ENCODE results near the gene PXMP4.
A peak's percentile ranks its signal among the peaks of the same experiment; 100 is the strongest.

The PXMP4 gene

DNA sequence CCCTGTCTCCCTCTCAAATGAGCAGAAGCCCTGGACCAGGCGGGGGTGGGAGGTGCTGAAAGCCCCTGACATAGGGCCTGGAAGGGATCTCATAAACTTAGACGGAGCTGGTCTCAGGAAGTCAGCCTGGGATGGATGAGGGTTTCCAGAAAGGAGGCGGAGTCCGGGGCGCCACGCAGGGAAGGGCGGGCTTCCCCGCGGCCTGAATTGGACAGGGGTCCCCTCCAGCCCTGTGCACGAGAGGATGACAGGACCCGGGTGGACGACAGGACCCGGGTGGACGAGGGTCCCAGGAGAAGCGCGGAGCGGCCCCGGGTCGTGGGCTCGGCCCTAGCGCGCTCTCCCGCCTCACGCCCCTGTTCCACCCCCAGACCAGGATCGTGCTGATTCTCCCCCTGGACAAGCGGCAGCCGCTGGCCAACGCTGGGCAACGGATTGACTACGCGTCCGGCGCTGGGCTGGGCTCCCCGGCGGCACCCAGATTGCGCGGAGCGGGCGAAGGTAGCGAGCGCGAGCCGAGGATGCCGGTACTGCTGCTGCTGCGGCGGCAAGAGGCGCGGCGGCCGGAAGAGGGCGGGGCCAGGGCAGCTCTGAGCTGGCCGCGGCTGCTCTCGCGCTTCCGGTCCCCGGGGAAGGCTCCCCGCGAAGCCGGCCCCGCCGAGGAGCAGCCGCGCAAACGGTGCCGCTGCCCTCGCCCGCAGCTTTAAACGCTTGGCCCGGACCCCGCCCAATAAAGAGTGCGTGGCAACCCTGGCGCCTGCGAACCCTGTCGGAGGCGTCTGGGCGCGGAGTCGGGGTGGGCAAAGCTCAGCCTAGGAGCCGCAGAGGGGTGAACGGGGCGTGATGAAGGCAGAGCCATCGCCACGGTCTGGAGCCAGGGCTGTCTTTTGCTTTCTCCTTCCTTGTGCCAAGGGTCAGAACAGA, 56.7 kb downstream of the PXMP4 start:
- peak overlapping the region; percentile 99 for H3K23ac ChIP-seq (ENCODE audit: low read depth, low read length, poor library complexity)
- H3K79me1 ChIP-seq (ENCODE audit: low read depth, low read length): no peaks in the 10 kb centered on the region
- peak overlapping the region; percentile 74 for H3K27ac ChIP-seq (replicated peaks; ENCODE audit: low read length)
- peak overlapping the region; percentile 91 for H2BK5ac ChIP-seq (ENCODE audit: low read length)
- peak overlapping the region; percentile 56 to 96 for H3K4me3 ChIP-seq (ENCODE audit: low read length in 2 of 2)
- peak overlapping the region; percentile 85 for H2AFZ ChIP-seq (ENCODE audit: low read length)
- peak overlapping the region; percentile 4 for H2AK5ac ChIP-seq (ENCODE audit: low read depth, low read length)
- H3K4me2 ChIP-seq (ENCODE audit: insufficient read depth, low read length, poor library complexity, severe bottlenecking): peak overlapping the region; percentile 86
- H3K9ac ChIP-seq (ENCODE audit: low read depth, low read length, poor library complexity): peak overlapping the region; percentile 99
- DNase-seq (ENCODE audit: low spot score): peak; percentile 69
- peaks cover 0 to 20% of the 10 kb centered on the region in 2 donors for H3K36me3 ChIP-seq (replicated peaks in 1 of 2; ENCODE audit: control insufficient read depth in 2 of 2, insufficient read depth in 2 of 2, low read length in 2 of 2)
- H2BK12ac ChIP-seq (ENCODE audit: low read length): no peak overlapping the region
- peak overlapping the region; percentile 98 for H3K14ac ChIP-seq (ENCODE audit: low read length)
- peaks cover 5 to 10% of the 10 kb centered on the region in 2 donors for H3K4me1 ChIP-seq (ENCODE audit: control insufficient read depth in 2 of 2, insufficient read depth in 1 of 2, low read depth in 1 of 2, low read length in 2 of 2)
- peak overlapping the region; percentile 99 for H4K8ac ChIP-seq (ENCODE audit: low read depth, low read length)
- H3K27me3 ChIP-seq (ENCODE audit: control insufficient read depth in 3 of 3, insufficient read depth in 3 of 3, low read depth in 1 of 3, low read length in 3 of 3): peaks cover 0 to 4% (median 0%) of the 10 kb centered on the region in 3 experiments
- WGBS, 2 donors (ENCODE audit: extremely low coverage in 2 of 2, insufficient read length in 2 of 2, insufficient replicate concordance in 1 of 2): no CpG with 5 or more reads among the region's 84 CpGs
- peak overlapping the region; percentile 77 for H2BK15ac ChIP-seq (ENCODE audit: low read length)
- peak overlapping the region; percentile 9 for H4K91ac ChIP-seq (ENCODE audit: low read depth, low read length, poor library complexity)
- no peak overlapping the region for H2BK120ac ChIP-seq (ENCODE audit: low read depth, low read length)
- peak overlapping the region; percentile 100 for H3K18ac ChIP-seq (ENCODE audit: low read length)
- no peaks in the 10 kb centered on the region for H3K9me3 ChIP-seq (replicated peaks in 1 of 2; ENCODE audit: control insufficient read depth in 2 of 2, insufficient read depth in 1 of 2, low read depth in 1 of 2, low read length in 2 of 2)
- peak overlapping the region; percentile 86 for H3K4ac ChIP-seq (ENCODE audit: low read length)

DNA sequence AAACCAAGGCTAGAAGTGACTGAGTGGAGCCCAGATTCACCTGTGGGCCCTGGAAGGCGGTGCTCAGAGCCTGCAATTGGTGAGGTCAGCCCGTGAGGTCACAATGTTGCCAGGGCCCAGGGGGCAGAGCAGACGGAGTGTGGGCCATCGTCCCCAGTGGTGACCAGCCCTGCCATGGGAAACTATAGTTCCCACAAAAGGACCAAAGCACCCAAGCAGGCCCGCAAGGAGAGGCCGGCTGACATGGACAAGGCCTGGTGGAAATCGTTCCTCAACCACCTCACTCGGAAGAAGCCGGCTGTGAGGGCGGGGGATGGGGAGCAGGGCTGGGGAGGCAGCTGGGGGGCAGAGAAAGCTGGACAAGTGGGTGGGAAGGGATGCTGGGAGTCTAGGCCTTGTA, 57.9 kb downstream of the PXMP4 start, which contains the start of gene C20orf144:
Gene C20orf144, plus strand, starts transcription at position 156 of the 400 bp plus-strand sequence. Its CDS starts 19 bp downstream, at position 175.
- H3K4me1 ChIP-seq (ENCODE audit: control insufficient read depth in 2 of 2, insufficient read depth in 1 of 2, low read depth in 1 of 2, low read length in 2 of 2): peaks cover 5 to 9% of the 10 kb centered on the region in 2 donors
- peak within 1 kb of the TSS; percentile 98 for H3K14ac ChIP-seq (ENCODE audit: low read length)
- no peak within 1 kb of the TSS for H3K4ac ChIP-seq (ENCODE audit: low read length)
- no peaks in the 10 kb centered on the region for H3K27me3 ChIP-seq (ENCODE audit: control insufficient read depth in 3 of 3, insufficient read depth in 3 of 3, low read depth in 1 of 3, low read length in 3 of 3)
- DNase-seq (ENCODE audit: low spot score): no peak
- peak within 1 kb of the TSS; percentile 29 for H2AK5ac ChIP-seq (ENCODE audit: low read depth, low read length)
- peak within 1 kb of the TSS; percentile 99 for H3K23ac ChIP-seq (ENCODE audit: low read depth, low read length, poor library complexity)
- peak within 1 kb of the TSS; percentile 99 for H3K9ac ChIP-seq (ENCODE audit: low read depth, low read length, poor library complexity)
- peaks cover 3% of the 10 kb centered on the region for H3K79me1 ChIP-seq (ENCODE audit: low read depth, low read length)
- peak within 1 kb of the TSS; percentile 85 for H2AFZ ChIP-seq (ENCODE audit: low read length)
- H3K27ac ChIP-seq (replicated peaks; ENCODE audit: low read length): no peak within 1 kb of the TSS
- H2BK12ac ChIP-seq (ENCODE audit: low read length): no peak within 1 kb of the TSS
- peak within 1 kb of the TSS; percentile 86 for H3K4me2 ChIP-seq (ENCODE audit: insufficient read depth, low read length, poor library complexity, severe bottlenecking)
- H3K4me3 ChIP-seq (ENCODE audit: low read length in 2 of 2): peak within 1 kb of the TSS; percentile 56 to 96
- peak within 1 kb of the TSS; percentile 100 for H3K18ac ChIP-seq (ENCODE audit: low read length)
- H2BK5ac ChIP-seq (ENCODE audit: low read length): no peak within 1 kb of the TSS
- H4K91ac ChIP-seq (ENCODE audit: low read depth, low read length, poor library complexity): no peak within 1 kb of the TSS
- no peak within 1 kb of the TSS for H4K8ac ChIP-seq (ENCODE audit: low read depth, low read length)
- WGBS, 2 donors (ENCODE audit: extremely low coverage in 2 of 2, insufficient read length in 2 of 2, insufficient replicate concordance in 1 of 2): no CpG with 5 or more reads among the region's 10 CpGs
- peak within 1 kb of the TSS; percentile 27 for H2BK15ac ChIP-seq (ENCODE audit: low read length)
- H3K36me3 ChIP-seq (replicated peaks in 1 of 2; ENCODE audit: control insufficient read depth in 2 of 2, insufficient read depth in 2 of 2, low read length in 2 of 2): peaks cover 3 to 14% of the 10 kb centered on the region in 2 donors
- no peaks in the 10 kb centered on the region for H3K9me3 ChIP-seq (replicated peaks in 1 of 2; ENCODE audit: control insufficient read depth in 2 of 2, insufficient read depth in 1 of 2, low read depth in 1 of 2, low read length in 2 of 2)
- no peak within 1 kb of the TSS for H2BK120ac ChIP-seq (ENCODE audit: low read depth, low read length)

DNA sequence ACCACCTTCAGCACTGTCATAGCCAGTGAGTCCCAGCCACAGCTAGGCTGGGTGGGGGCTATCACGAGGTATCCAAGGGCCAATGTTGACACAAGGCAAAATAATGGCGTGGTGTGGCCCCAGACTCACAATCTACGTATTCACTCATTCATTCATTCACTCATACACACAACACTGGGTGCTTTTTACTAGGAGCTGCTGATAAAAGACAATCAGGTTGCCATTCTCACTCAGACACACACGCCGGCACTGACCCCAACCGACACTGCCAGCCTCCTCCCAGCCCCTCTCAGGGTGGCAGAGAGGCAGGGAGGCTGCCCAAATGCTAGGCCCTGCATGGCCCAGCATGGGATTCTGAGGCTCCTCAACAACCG, 59.4 kb downstream of the PXMP4 start:
- Histone ChIP-seq H2BK12ac (ENCODE audit: low read length) (no peak overlapping the region), H3K18ac (ENCODE audit: low read length) (no peak overlapping the region), H3K36me3 (replicated peaks in 1 of 2; ENCODE audit: control insufficient read depth in 2 of 2, insufficient read depth in 2 of 2, low read length in 2 of 2) (peaks cover 4 to 14% of the 10 kb centered on the region in 2 donors), H3K14ac (ENCODE audit: low read length) (no peak overlapping the region), H2BK120ac (ENCODE audit: low read depth, low read length) (no peak overlapping the region), H3K79me1 (ENCODE audit: low read depth, low read length) (peaks cover 3% of the 10 kb centered on the region), H3K4me2 (ENCODE audit: insufficient read depth, low read length, poor library complexity, severe bottlenecking) (no peak overlapping the region), H3K9ac (ENCODE audit: low read depth, low read length, poor library complexity) (no peak overlapping the region), H3K23ac (ENCODE audit: low read depth, low read length, poor library complexity) (no peak overlapping the region), H3K27ac (replicated peaks; ENCODE audit: low read length) (no peak overlapping the region), H2AK5ac (ENCODE audit: low read depth, low read length) (no peak overlapping the region), H3K27me3 (ENCODE audit: control insufficient read depth in 3 of 3, insufficient read depth in 3 of 3, low read depth in 1 of 3, low read length in 3 of 3) (no peaks in the 10 kb centered on the region), H2AFZ (ENCODE audit: low read length) (no peak overlapping the region), H2BK5ac (ENCODE audit: low read length) (peak overlapping the region; percentile 19), H4K91ac (ENCODE audit: low read depth, low read length, poor library complexity) (no peak overlapping the region), H2BK15ac (ENCODE audit: low read length) (no peak overlapping the region), H3K4ac (ENCODE audit: low read length) (no peak overlapping the region), H3K4me1 (ENCODE audit: control insufficient read depth in 2 of 2, insufficient read depth in 1 of 2, low read depth in 1 of 2, low read length in 2 of 2) (peaks cover 5 to 8% of the 10 kb centered on the region in 2 donors), H3K4me3 (ENCODE audit: low read length in 2 of 2) (no peak overlapping the region), H3K9me3 (replicated peaks in 1 of 2; ENCODE audit: control insufficient read depth in 2 of 2, insufficient read depth in 1 of 2, low read depth in 1 of 2, low read length in 2 of 2) (no peaks in the 10 kb centered on the region), H4K8ac (ENCODE audit: low read depth, low read length) (no peak overlapping the region)
- WGBS, 2 donors (ENCODE audit: extremely low coverage in 2 of 2, insufficient read length in 2 of 2, insufficient replicate concordance in 1 of 2): no CpG with 5 or more reads among the region's 7 CpGs
- no peak for DNase-seq (ENCODE audit: low spot score)

- H3K36me3 ChIP-seq (replicated peaks in 1 of 2; ENCODE audit: control insufficient read depth in 2 of 2, insufficient read depth in 2 of 2, low read length in 2 of 2): peaks cover 4 to 14% of the 10 kb centered on the region in 2 donors
- H3K4me3 ChIP-seq (ENCODE audit: low read length in 2 of 2): no peak overlapping the region
- no CpG with 5 or more reads among the region's 21 CpGs for WGBS, 2 donors (ENCODE audit: extremely low coverage in 2 of 2, insufficient read length in 2 of 2, insufficient replicate concordance in 1 of 2)
Measured at GRCh38 chr20:33660035-33660684, 60.0 kb downstream of the PXMP4 start.

More at GRCh38 chr20:33660035-33660684, 60.0 kb downstream of the PXMP4 start:
- H3K27ac ChIP-seq (replicated peaks; ENCODE audit: low read length): no peak overlapping the region
- H3K27me3 ChIP-seq (ENCODE audit: control insufficient read depth in 3 of 3, insufficient read depth in 3 of 3, low read depth in 1 of 3, low read length in 3 of 3): no peaks in the 10 kb centered on the region
- no peak overlapping the region for H3K4ac ChIP-seq (ENCODE audit: low read length)
- H3K4me1 ChIP-seq (ENCODE audit: control insufficient read depth in 2 of 2, insufficient read depth in 1 of 2, low read depth in 1 of 2, low read length in 2 of 2): peaks cover 5 to 8% of the 10 kb centered on the region in 2 donors
- H4K8ac ChIP-seq (ENCODE audit: low read depth, low read length): no peak overlapping the region
- no peak for DNase-seq (ENCODE audit: low spot score)
- no peak overlapping the region for H2AFZ ChIP-seq (ENCODE audit: low read length)
- H2AK5ac ChIP-seq (ENCODE audit: low read depth, low read length): no peak overlapping the region
- peaks cover 3% of the 10 kb centered on the region for H3K79me1 ChIP-seq (ENCODE audit: low read depth, low read length)
- H2BK15ac ChIP-seq (ENCODE audit: low read length): no peak overlapping the region
- H3K14ac ChIP-seq (ENCODE audit: low read length): no peak overlapping the region
- no peak overlapping the region for H3K4me2 ChIP-seq (ENCODE audit: insufficient read depth, low read length, poor library complexity, severe bottlenecking)
- no peaks in the 10 kb centered on the region for H3K9me3 ChIP-seq (replicated peaks in 1 of 2; ENCODE audit: control insufficient read depth in 2 of 2, insufficient read depth in 1 of 2, low read depth in 1 of 2, low read length in 2 of 2)
- peak overlapping the region; percentile 19 for H2BK5ac ChIP-seq (ENCODE audit: low read length)
- no peak overlapping the region for H3K23ac ChIP-seq (ENCODE audit: low read depth, low read length, poor library complexity)
- H3K9ac ChIP-seq (ENCODE audit: low read depth, low read length, poor library complexity): peak overlapping the region; percentile 12
- no peak overlapping the region for H2BK120ac ChIP-seq (ENCODE audit: low read depth, low read length)
- H4K91ac ChIP-seq (ENCODE audit: low read depth, low read length, poor library complexity): no peak overlapping the region
- H2BK12ac ChIP-seq (ENCODE audit: low read length): no peak overlapping the region
- no peak overlapping the region for H3K18ac ChIP-seq (ENCODE audit: low read length)
